EL (cell line): ENCODE data around the gene APOC3.
"Not testable (repeated sequence)": the region's sequence is repeated elsewhere in the genome, so short reads cannot be mapped to it uniquely, and the experiment has no call there.

Experiments
- DNase-seq: peaks from one replicate; pipeline ENCODE4 v3.0.0-alpha.2; 2016

Gene APOC3

DNA sequence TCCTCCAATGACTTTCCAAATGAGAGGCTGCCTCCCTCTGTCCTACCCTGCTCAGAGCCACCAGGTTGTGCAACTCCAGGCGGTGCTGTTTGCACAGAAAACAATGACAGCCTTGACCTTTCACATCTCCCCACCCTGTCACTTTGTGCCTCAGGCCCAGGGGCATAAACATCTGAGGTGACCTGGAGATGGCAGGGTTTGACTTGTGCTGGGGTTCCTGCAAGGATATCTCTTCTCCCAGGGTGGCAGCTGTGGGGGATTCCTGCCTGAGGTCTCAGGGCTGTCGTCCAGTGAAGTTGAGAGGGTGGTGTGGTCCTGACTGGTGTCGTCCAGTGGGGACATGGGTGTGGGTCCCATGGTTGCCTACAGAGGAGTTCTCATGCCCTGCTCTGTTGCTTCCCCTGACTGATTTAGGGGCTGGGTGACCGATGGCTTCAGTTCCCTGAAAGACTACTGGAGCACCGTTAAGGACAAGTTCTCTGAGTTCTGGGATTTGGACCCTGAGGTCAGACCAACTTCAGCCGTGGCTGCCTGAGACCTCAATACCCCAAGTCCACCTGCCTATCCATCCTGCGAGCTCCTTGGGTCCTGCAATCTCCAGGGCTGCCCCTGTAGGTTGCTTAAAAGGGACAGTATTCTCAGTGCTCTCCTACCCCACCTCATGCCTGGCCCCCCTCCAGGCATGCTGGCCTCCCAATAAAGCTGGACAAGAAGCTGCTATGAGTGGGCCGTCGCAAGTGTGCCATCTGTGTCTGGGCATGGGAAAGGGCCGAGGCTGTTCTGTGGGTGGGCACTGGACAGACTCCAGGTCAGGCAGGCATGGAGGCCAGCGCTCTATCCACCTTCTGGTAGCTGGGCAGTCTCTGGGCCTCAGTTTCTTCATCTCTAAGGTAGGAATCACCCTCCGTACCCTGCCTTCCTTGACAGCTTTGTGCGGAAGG lies 2.9 kb downstream of the APOC3 start:
- no peak for DNase-seq

DNA sequence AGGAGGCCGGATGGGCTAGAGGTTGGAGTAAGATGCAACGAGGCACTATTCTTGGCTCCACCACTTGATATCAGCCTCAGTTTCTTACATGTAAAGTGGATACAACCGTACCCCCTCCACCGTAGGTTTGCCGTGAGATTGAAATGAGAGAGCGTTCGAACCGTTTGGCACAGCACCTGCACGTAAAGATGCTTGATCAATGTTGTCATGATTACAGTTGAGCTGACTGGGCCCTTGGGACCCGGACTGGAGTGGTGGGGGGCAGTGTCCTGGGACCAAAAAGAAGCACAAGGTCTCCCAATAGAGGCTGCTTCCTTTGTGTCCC lies 3.7 kb downstream of the APOC3 start:
- DNase-seq: no peak

DNA sequence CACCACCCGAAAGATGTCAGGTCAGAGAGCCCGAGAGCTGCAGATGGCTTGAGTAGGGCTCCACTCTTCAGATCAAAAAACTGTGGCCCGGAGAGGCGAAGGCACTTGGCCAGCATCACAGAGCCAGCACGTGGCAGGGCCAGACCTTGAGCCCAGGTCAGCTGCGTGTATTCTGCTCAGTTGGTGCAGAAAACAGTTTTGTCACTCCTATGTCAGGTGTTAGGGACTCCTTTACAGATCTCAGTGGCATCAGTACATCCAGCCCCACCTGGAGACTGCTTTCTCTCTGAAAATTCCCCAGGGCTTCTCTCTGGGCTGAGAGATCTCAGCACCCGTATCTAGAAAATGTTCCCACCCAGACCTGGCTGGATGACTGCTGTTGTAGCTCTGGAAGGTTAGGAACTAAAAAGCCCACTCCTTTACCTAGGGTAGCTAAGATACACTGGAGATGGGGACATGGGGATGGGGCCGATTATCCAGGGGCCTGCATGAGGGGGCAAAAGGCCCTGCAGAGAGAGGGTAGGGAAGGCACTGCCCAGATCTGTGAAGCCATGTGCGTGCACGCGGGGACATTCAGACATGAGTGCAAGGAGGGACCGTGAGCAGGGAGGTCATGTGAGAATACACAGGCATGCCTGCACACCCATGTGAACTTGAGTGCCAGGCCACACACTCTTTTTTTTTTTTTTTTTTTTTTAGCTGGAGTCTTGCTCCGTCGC lies 4.3 kb downstream of the APOC3 start:
- no peak for DNase-seq

DNA sequence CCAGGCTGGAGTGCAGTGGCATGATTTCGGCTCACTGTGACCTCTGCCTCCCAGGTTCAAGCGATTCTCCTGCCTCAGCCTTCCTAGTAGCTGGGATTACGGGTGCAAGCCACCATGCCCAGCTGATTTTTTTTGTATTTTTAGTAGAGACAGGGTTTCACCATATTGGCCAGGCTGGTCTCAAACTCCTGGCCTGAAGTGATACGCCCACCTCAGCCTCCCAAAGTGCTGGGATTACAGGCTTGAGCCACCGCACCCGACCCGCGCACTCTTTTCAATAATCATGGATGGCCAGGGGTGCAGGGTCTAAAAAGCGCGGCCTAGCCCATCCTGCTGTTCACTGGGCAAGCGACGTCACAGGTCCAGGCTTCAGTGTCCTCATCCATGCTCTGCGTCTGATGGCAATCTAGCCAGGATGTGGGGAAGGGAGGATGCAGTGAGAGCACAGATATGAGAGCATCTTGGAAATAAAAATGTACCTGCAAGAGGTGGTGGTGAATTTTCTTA lies 4.9 kb downstream of the APOC3 start:
- not testable (repeated sequence) for DNase-seq

DNA sequence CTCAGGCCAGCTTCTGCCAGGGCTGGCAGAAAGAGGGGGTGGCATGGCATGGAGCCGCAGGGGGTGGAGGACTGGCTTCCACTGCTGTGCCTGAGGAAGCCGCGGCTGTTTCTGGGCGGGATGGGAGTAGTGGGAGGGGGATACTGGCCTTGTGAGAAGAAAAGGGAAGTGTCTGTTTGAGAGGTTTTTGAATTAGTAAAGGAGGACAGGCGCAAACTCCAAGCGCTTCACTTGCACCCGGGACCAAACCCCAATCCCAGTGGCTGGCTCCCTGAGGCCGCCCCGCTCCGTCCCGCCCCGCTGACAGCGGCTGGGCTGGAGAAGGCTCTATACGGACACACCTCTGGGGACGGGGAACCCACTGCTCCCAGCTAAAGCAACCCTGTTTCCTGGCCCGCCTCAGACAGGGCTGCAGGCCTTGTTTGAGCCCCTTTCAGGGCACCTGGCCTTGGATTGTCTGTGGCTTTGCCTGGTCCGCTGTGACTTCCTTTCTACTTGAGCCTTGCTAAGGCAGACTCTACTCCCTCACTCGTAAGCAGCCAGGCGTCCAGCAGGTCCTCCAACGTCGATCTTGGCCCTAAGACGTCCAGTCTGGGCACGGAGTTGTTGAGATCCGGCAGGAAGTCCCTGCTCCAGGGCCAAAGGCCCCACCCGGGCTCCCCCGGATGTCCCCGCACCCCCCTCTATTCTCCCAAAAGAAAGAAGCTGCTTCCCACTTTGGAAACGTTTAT lies 5.5 kb downstream of the APOC3 start:
- DNase-seq: no peak

DNA sequence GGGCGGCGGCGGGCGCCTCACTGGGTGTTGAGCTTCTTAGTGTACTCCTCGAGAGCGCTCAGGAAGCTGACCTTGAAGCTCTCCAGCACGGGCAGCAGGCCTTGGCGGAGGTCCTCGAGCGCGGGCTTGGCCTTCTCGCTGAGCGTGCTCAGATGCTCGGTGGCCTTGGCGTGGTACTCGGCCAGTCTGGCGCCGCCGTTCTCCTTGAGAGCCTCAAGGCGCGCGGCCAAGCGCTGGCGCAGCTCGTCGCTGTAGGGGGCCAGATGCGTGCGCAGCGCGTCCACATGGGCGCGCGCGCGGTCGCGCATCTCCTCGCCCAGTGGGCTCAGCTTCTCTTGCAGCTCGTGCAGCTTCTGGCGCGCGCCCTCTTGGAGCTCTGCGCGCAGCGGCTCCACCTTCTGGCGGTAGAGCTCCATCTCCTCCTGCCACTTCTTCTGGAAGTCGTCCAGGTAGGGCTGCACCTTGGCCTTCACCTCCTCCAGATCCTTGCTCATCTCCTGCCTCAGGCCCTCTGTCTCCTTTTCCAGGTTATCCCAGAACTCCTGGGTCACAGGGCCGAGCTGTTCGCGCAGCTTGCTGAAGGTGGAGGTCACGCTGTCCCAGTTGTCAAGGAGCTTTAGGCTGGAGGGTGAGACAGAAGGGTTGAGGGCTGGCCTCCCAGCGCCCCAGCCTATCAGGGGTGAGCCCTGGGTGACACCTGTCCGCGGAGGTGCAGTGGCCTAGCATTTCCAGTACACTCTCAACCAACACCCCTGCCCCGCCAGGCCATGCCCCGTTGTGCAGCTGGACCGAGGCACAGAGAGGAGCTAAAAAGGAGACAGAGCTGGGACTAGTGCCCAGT lies 6.3 kb downstream of the APOC3 start:
- peak; percentile 94 for DNase-seq

DNA sequence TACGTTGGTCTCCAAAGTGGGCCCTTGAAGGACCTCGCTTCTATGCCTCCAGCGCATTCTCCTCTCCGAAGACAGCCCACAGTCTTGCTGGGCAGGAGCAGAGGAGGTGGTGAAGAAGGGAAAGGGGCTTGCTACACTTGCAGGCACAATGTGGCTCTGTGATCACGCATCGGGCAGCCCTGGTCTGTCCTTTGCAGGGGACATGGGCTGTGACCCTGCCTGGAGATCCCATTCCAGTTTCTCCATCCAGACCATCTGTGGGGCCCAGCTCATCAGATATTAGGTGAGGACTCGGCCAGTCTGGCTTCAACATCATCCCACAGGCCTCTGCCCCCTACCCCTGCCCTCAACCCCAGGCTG lies 6.9 kb downstream of the APOC3 start:
- DNase-seq: no peak

DNA sequence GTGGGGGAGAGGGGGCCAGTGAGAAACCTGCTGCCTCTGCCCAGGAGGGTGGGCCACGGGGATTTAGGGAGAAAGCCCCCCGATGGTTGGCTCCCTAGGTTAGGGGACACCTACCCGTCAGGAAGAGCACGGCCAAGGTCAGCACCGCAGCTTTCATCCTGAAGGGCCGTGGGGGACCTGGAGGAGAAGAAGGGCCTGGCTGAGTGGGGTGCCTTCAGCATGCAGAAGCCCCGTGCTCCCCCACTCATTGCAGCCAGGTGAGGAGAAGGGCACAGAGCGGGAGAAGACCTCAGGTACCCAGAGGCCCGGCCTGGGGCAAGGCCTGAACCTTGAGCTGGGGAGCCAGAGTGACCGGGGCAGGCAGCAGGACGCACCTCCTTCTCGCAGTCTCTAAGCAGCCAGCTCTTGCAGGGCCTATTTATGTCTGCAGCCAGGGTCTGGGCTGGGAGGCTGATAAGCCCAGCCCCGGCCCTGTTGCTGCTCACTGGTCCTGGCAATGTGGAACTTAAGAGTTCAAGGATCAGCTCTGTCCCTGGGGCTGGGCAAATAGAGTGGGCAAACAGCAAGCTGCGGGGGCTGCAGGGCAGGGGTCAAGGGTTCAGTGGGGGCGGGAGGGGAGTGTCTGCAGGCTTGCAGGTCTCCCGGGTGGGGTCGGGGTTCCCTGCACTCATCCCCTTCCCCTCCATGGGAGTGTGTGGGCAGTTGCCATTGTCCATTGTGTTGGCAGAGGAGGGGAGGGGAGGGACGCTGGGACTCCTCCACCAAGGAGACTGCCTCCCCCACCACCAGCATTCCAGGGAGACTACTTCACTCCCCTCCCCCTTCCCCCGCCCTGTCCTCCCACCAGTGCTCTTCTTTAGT lies 7.8 kb downstream of the APOC3 start, which contains the start of gene APOA1:
Gene APOA1, minus strand, starts transcription at position 392 of the 861 bp plus-strand sequence. Its CDS starts 235 bp downstream, at position 157.
- DNase-seq: no peak

DNA sequence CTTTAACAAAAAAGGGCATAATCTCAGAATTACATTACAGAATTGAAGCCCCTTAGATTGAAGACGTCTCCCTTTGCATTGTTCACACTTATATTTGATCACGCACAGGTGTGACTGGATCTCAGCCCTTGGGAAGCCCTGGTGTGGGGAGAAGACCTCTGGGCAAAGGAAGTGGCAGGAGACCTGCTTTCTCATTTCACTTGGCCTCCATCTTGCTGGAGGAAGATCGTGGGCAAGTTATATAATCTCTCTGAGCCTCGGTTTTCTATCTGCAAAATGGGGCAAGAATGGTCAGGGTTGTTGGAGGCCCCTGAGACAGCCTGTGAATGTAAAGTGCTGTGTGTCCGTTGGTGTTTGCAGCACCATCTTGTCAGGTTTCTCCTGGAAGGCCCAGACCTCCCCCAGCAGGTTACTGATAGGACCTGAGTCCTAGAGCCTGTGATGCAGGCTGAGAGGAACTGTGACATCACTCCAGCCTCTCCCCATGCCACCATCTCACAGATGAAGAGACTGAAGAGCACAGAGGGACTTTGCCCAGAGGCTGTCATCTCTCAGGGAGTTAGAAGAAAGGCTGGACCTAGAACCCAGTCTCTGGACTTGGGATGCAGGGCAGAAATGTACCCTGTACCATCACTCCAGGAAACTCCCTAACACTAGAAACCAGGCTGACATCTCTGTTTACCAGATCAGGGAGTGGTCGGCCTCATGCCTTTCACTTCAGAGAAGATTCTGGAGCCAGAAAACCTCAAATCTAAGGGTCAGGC lies 8.8 kb downstream of the APOC3 start:
- no peak for DNase-seq

DNA sequence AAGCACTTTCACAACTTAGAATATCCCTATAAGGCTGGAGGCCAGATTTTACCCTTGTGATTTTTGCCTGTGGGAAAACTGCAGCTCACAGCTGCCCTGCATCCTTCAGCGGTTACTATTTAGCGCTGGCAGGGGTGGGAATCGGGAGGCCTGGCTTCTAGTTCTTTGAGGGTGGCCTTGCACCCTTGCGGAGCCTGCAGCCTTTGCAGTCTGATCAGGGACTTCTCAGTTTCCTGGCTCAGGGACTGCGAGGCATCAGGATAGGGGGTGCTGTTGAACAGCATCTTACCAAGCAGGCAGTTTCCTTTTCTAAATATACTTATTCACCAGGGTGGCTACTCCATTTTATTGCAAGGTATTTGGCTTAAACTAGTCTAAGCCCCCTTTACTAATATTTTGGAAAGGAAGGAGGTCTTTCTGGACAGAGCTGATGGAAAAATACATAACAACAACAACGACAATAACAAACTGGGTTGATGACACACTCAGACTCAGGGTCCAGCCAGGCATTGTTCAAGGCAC lies 10.6 kb downstream of the APOC3 start:
- peak; percentile 13 for DNase-seq

DNA sequence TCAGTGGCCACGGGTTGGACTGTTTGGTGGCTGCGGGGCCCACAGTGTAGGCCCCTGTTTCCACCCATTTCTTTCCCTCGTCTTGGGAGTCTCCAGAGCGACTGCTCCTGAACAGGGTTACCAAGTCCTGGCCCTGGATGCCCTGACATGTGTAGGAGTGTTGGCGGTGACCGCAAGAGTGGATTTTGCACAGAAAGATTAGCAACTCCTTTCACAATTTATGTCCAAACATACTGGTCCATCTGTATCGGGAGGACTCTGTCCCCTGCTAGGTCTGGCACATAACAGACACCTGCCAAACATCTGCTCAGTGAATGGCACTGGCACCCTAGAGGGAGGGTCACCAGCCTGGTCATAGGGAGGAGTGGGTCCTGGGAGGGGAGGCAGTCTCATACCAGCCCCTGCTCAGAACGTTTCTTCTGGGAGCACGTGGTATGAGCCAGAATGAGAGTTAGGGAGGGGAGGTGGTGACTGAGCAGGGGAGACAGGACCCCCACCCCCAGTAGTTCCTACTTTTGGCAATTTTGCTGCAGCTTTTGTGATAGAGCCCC lies 11.1 kb downstream of the APOC3 start:
- DNase-seq: no peak

DNA sequence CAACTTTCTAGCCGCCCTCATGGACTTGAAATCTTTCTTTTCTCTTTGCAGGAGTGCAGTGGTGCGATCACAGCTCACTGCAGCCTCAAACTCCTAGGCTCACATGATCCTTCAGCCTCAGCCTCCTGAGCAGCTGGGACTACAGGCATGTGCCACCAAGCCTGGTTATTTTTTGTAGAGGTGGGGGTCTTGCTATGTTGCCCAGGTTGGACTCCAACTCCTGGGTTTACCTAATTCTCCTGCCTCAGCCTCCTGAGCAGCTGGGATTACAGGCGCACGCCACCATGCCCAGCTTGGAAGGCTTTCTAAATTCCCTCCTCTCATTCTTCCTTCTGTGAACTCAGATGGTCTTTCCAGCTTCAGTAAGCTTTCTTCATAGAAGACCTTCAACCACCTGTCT lies 12.4 kb downstream of the APOC3 start:
- DNase-seq: no peak

DNA sequence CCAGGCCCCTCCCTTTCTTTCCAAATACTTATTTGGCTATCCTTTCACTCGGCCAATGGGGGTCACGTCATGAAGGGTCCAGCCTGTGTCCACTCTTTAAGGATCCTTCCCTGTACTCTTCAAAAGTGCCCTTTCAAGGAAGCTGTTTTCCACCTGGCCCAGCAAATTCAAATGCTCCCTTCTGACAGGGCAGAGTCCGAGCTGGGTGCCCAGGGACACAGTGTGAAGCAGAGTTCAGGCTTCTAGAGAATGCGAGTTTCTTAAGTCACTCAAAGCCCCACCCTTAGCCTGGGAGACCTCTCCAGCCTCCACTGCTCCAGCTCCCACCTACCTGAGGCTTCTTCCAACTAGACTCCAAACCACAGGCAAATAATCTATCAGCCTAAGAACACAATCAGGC lies 13.2 kb downstream of the APOC3 start:
- DNase-seq: no peak

DNA sequence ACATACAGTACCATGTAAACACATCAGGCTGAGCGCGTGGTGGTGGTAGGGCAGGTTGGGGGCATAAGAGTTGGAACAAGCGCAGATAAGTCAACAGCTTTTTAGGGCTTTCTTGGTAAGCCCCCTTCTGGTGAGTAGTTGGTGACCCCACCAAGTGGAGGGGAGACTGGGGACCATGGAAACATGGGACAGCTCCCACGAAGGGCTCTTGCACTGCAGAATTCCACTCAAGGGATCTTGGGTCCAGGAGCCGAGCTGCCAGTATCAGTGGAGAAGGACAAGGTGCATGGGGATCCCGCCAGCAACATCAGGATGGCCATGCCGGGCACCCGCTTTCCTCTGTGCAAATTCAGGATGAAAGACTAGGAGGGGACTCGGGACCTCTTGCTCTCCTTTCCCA lies 14.0 kb downstream of the APOC3 start:
- DNase-seq: no peak

DNA sequence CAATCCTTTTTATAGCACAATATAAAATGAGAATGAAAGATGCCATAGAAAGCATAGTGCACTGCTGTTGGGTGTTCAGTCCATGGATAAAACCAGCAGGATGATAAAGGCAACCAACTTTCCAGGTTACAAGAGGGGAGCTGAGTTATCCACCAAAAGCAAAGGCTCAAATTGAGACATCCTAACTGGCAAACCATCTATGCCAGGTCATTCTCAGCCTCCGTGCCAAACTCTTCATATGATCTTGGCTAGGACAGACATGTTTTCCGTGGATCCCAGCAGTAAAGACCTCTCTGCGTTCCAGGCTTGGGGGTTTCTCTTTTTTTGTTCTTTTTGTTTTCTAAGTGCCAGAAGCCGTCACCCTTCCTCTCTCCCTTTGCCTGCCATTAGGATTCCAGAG lies 15.0 kb downstream of the APOC3 start:
- no peak for DNase-seq

DNA sequence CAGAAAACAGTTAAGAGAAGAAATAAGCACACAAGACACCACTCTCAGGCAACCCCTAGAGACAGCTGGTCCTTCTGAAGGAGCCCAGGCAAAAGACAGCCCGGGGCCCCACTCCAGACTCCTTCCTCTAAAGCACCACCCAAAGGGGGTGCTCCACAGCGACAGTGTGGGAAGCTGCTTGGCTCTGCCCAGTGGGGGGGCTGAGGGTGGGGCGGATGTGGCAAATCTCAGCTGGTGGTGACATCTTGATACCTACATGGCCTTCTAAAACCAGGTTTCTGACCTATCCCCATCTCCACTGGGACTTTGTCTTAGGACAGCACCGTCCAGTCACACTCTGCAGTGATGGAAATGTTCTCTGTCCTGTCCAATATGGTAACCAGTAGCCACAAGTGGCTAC lies 17.9 kb downstream of the APOC3 start:
- no peak for DNase-seq

DNA sequence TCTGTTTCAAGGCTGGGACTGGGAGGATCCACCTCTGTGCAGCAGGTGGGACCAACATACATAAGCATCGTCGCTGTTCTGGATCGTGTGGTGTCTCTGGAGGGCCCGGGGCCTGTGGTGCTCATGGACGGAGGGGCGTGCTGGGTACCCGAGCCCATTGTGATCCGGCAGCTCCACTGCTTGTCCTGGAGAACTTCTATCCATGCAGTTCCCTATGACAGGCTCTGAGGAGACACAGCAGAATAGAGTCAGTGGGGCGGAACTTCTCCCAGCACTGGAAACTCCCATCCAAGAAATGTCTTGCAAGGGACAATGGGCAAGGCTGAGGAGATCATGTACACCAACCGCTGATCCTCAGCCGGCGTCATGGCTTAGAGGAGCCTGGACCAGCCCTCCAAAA lies 19.4 kb downstream of the APOC3 start:
- DNase-seq: no peak

DNA sequence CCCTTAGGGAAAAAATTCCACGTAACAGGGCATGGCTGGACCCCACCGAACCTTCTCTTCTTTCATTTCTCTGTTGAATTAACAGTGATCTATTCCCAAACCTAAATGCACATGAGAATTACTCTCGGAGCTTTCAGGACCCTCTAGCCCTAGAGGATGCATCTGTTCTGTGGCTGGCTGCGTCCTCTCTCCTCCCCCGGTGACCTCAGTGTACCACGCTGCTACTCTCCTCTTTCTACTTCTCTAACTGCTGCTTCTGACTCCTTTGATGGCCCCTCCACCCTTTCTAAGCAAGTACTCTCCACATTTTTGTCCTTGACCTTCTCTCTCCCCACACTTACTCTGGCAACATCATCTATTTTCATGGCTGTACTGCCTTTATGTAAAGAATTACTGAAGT lies 19.8 kb downstream of the APOC3 start:
- no peak for DNase-seq

DNA sequence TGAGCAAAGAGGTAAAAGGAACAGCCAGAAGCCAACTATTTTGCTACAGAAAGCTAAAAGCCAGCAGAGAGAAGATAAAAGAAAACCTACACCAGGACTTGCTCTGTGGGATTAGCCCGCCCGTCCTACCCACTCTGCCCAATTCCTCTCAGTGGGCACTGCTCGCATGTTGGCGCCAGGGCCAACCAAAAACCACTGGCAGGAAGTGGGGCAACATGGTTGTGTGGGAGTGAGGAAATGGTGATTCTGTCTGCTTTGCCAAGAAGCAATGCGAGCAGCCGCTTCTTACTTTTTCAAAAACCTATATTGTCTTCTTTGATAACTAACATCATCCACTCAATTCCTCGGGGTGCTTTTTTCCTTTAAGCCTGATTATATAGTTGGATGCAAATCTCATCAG lies 21.9 kb downstream of the APOC3 start:
- DNase-seq: no peak
